CD4-positive, alpha-beta T cell treated with Interleukin-6 at 100 ng/mL for 8 hours (primary cell): ENCODE results near the gene FAM111B.

Source experiments
- DNase-seq: peaks from one replicate; pipeline ENCODE4 v3.0.0-alpha.2; 2020; ENCODE audit warnings: mixed read lengths, low spot score

The FAM111B gene

GRCh38 chr11:59154610-59155009, 47.6 kb downstream of the FAM111B start:
- DNase-seq: no peak

- DNase-seq: no peak
These were observed 50.4 kb downstream of the FAM111B start for GRCh38 chr11:59157433-59157832.

- DNase-seq: peak; percentile 73
These were observed 51.4 kb downstream of the FAM111B start for GRCh38 chr11:59158206-59159068.

DNA sequence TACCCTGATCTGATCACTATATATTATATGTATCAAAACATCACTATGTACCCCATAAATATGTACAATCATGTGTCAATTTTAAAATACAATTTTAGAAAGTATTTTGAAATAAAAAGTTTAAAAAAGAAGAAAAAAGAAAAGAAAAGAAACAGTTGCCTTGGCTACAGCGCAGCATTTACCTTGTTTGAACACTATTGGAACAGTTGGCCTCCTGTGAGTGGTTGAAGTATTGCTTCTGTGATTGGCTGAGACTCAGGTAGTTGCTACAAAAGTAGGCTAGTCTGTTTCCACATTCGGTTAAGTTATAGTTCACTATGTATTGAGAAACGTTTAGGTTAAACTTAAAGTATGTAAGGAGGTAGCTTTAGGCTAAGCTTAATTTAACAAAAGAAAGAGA, 57.0 kb downstream of the FAM111B start:
- no peak for DNase-seq

DNA sequence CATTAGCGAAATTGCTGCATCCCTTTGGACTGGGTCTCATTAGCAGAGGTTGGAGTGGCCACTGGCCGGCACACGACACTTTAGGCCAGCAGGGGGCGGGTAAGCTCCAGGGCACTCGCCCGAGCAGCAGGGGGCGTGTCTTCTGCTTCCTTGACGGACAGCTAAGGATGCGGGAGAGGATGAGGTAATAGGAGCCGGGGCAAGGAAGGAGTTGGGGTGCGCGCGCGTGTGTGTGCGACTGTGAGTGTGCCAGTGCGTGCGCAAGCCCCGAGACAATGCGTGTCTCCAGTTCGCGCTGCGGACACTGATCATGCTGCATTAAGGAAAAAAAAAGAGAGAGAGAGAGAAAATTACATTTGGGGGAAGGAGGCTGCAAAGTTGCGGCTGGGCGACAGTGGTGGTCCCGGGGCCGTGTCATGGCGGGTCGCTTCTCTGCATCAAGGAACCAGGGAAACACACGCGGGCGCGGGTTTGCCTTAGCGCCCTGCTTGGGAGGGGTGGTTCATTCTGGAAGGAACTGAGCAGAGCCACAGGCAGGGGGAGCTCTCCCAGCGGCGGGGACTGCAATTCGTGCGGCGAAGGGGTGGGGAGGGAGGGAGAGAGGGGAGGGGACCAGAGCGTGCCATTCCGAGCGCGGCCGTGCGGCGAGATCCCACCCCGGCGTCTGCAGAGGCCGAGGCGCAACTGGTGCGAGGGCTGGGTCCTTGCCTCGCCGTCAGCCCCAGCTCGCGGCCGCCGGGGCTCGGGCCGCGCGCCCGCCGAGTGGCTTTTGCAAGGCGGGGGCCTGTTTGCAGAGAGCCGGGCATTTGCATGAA, 64.7 kb downstream of the FAM111B start, which contains the start of gene DTX4:
DTX4 (plus strand) TSS at position 625 of the 815 bp plus-strand sequence. CDS start 464 bp downstream, outside the sequence.
- DNase-seq: peak; percentile 87

DNA sequence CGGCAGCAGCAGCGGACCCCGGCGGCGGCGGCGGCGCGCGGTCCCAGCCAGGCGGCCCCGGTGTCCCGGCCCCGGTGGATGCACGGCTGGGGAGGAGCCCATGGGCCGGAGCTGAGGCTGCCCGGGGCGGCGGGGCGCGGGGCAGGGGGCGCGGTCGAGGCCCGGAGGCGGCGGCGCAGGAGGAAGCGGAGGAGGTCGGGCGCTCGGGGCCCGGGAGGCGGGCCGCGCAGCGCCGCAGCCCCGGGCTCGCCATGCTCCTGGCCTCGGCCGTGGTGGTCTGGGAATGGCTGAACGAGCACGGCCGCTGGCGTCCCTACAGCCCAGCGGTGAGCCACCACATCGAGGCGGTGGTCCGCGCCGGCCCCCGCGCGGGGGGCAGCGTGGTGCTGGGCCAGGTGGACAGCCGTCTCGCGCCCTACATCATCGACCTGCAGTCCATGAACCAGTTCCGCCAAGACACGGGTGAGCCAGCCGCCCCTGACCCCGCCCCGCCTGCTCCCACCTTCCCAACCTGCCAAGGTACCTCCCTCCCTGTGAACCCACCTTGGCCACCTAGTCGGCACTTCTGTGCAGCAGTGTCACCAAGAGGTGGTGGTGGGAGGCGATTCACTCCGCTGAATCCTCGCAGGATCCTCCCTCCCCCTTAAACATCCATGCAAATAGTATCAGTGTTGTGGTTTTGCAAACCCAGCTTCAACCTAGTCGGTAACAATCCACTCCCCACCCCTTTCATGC, 65.5 kb downstream of the FAM111B start:
- DNase-seq: peak; percentile 16

- peak; percentile 4 for DNase-seq
These were observed 66.3 kb downstream of the FAM111B start for GRCh38 chr11:59173080-59173963.

DNA sequence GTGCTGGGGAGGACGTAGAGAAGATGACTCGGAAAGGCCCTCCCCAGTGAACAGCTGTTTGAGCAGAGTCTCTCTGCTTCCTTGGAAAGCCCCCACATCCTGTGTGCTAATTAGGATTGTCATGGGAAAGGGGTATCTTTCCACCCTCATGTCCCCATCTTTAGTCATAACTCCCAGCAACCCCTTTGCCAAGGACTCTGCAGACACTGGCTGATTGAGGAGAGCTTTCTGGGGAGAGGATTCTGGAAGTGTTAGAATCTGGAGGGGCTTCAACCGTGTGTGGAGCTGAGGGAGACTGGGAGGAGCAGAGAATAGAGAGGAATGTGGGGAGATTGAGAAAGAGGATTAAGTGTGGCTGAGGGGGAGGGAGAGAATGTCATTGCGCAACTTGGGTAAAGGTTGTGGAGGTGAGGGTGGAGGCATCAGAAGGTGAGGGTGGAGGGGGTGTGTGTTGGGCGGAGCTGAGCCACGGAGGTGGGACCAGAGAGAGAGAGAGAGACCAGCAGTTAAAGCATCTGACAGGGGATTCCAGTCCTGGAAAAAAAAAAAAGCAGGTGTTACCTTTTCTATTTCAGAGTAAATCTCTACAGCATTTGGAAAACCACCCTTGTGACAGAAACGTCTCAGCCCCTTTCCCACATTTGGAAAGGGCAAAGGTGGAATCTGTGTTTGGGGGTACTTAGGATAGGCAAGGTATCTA, 67.1 kb downstream of the FAM111B start:
- no peak for DNase-seq

GRCh38 chr11:59174664-59175033, 67.6 kb downstream of the FAM111B start:
- DNase-seq: no peak

DNA sequence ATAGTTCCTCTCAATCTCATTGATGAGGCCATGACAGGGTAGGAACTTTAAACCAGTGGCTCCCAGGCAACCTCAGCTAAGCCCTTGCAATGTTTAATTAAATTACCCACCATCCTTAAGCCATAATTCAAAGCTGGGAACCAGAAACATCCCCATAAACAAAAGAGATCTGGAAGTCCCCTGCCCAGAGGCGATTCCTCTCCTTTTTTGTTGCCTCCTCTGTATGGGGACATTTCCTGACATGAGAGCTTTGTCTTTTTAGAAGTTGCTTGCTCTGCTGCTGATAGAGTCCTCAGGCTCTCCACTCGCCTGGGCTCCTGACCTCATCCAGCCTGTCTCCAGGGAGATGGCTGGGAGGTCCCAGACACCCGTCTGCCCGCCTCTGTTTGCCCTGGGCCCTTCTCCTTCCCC, 68.1 kb downstream of the FAM111B start:
- DNase-seq: no peak

DNA sequence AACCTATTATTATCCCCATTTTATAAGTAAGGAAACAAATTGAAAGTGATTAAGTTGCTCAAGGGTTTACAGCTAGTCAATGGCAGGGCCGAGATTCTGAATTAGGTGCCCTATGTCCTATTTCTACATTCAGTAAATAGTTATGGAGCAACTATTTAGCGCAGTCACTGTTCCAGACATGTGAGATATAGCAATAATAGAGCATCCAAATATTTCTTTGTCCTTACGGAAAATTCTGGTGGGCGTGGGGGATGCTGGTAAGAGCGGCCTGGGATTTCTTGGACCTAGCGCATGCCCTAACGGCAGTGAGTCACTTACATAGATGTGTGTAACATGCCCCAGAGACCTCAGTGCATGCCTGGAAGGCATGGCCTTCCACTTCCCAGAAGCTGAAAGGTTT, 69.3 kb downstream of the FAM111B start:
- DNase-seq: no peak
